Measurements from ENCODE around the gene COL8A1. TPM values are rescaled to one million over a fixed set of nuclear protein-coding genes. Genes with fewer than 3 reads are reported as not detected.

COL8A1 gene
- total RNA-seq, 1 experiment from 2014 or later: 0.87 TPM

DNA sequence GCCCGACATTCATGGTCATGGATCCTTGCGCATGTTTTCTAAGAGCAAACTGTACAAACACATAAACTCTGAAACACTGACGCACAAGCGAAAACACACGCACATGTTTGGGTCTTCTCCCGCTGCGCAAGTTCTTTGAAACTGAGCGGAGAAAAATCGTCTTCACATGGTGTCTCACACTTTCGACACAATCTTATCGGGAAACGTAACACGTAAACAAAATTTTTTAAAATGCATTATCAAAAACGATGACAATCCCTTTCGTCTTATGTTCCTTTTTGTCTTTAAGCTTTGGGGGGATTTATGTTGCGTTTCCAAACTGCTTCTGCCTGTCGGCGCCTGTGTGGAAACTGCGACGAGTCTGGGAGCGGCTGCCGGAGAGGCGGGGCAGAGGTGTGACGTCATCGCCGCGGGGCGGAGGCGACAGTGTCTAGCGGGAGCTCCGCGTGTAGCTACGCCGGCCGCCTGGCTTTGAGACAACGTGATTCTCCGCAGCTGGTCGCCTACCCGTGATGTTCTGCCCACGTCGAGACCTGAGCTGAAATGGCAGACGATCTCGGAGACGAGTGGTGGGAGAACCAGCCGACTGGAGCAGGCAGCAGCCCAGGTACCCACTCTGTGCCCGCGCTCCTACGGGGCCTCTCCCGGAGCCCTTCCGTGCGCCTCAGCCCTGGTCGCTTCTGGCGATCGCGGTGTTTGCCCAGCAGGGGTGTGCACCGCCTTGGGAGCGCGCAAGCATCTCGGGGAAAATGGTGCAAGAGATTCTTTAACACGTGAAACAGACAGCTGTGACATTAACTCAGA is 179.2 kb downstream of the COL8A1 start, which contains the start of gene CMSS1:
CMSS1 (plus strand) TSS at position 426 of the 804 bp plus-strand sequence.
- ATAC-seq: peak; percentile 94
- H3K4me1 Mint-ChIP-seq: peaks cover 18% of the 10 kb centered on the region
- POLR2A ChIA-PET: interaction anchor here (1.0 kb wide), 1 partner anchor 443 kb away, joined by 3 read pairs; the partner anchor contains the start of gene TBC1D23
- TF ChIP-seq, protein P1, sequence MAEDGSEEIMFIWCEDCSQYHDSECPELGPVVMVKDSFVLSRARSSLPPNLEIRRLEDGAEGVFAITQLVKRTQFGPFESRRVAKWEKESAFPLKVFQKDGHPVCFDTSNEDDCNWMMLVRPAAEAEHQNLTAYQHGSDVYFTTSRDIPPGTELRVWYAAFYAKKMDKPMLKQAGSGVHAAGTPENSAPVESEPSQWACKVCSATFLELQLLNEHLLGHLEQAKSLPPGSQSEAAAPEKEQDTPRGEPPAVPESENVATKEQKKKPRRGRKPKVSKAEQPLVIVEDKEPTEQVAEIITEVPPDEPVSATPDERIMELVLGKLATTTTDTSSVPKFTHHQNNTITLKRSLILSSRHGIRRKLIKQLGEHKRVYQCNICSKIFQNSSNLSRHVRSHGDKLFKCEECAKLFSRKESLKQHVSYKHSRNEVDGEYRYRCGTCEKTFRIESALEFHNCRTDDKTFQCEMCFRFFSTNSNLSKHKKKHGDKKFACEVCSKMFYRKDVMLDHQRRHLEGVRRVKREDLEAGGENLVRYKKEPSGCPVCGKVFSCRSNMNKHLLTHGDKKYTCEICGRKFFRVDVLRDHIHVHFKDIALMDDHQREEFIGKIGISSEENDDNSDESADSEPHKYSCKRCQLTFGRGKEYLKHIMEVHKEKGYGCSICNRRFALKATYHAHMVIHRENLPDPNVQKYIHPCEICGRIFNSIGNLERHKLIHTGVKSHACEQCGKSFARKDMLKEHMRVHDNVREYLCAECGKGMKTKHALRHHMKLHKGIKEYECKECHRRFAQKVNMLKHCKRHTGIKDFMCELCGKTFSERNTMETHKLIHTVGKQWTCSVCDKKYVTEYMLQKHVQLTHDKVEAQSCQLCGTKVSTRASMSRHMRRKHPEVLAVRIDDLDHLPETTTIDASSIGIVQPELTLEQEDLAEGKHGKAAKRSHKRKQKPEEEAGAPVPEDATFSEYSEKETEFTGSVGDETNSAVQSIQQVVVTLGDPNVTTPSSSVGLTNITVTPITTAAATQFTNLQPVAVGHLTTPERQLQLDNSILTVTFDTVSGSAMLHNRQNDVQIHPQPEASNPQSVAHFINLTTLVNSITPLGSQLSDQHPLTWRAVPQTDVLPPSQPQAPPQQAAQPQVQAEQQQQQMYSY (CRISPR knock-in tag; IDR thresholded peaks at IDR 0.05): no peak
- no peak for TF ChIP-seq HMGA2 (CRISPR knock-in tag; IDR thresholded peaks at IDR 0.05)
- no peak for TF ChIP-seq JAZF1 (CRISPR knock-in tag; IDR thresholded peaks at IDR 0.05)
- no peak for TF ChIP-seq SMAD4 (CRISPR knock-in tag; IDR thresholded peaks at IDR 0.05)
- no peak for TF ChIP-seq ATF3 (CRISPR knock-in tag; conservative IDR thresholded peaks at IDR 0.05)
- TF ChIP-seq JUN (CRISPR knock-in tag; IDR thresholded peaks at IDR 0.05): 0 out of 2 replicates have a peak, but pooled peaks have one; percentile 26
- no peak for TF ChIP-seq TP53 (CRISPR knock-in tag; IDR thresholded peaks at IDR 0.05)
- no peak for TF ChIP-seq CREB1 (CRISPR knock-in tag; IDR thresholded peaks at IDR 0.05)
- no peak for TF ChIP-seq GRHL2 (CRISPR knock-in tag; IDR thresholded peaks at IDR 0.05; ENCODE audit: insufficient replicate concordance, severe bottlenecking)
- no peak for TF ChIP-seq ZNF671 (CRISPR knock-in tag; IDR thresholded peaks at IDR 0.05)
- TF ChIP-seq ETV6 (CRISPR knock-in tag; IDR thresholded peaks at IDR 0.05): no peak
- TF ChIP-seq, protein P2, sequence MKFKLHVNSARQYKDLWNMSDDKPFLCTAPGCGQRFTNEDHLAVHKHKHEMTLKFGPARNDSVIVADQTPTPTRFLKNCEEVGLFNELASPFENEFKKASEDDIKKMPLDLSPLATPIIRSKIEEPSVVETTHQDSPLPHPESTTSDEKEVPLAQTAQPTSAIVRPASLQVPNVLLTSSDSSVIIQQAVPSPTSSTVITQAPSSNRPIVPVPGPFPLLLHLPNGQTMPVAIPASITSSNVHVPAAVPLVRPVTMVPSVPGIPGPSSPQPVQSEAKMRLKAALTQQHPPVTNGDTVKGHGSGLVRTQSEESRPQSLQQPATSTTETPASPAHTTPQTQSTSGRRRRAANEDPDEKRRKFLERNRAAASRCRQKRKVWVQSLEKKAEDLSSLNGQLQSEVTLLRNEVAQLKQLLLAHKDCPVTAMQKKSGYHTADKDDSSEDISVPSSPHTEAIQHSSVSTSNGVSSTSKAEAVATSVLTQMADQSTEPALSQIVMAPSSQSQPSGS (CRISPR knock-in tag; IDR thresholded peaks at IDR 0.05; ENCODE audit: borderline replicate concordance, low read depth): no peak
- TF ChIP-seq, protein P3, sequence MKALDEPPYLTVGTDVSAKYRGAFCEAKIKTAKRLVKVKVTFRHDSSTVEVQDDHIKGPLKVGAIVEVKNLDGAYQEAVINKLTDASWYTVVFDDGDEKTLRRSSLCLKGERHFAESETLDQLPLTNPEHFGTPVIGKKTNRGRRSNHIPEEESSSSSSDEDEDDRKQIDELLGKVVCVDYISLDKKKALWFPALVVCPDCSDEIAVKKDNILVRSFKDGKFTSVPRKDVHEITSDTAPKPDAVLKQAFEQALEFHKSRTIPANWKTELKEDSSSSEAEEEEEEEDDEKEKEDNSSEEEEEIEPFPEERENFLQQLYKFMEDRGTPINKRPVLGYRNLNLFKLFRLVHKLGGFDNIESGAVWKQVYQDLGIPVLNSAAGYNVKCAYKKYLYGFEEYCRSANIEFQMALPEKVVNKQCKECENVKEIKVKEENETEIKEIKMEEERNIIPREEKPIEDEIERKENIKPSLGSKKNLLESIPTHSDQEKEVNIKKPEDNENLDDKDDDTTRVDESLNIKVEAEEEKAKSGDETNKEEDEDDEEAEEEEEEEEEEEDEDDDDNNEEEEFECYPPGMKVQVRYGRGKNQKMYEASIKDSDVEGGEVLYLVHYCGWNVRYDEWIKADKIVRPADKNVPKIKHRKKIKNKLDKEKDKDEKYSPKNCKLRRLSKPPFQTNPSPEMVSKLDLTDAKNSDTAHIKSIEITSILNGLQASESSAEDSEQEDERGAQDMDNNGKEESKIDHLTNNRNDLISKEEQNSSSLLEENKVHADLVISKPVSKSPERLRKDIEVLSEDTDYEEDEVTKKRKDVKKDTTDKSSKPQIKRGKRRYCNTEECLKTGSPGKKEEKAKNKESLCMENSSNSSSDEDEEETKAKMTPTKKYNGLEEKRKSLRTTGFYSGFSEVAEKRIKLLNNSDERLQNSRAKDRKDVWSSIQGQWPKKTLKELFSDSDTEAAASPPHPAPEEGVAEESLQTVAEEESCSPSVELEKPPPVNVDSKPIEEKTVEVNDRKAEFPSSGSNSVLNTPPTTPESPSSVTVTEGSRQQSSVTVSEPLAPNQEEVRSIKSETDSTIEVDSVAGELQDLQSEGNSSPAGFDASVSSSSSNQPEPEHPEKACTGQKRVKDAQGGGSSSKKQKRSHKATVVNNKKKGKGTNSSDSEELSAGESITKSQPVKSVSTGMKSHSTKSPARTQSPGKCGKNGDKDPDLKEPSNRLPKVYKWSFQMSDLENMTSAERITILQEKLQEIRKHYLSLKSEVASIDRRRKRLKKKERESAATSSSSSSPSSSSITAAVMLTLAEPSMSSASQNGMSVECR (CRISPR knock-in tag; IDR thresholded peaks at IDR 0.05; ENCODE audit: borderline replicate concordance): peak; percentile 86; the same call in 1 of the 2 replicates
- no peak for TF ChIP-seq FOXJ3 (CRISPR knock-in tag; IDR thresholded peaks at IDR 0.05; ENCODE audit: borderline replicate concordance)
- no peak for TF ChIP-seq NFYB (CRISPR knock-in tag; conservative IDR thresholded peaks at IDR 0.05; ENCODE audit: low read depth)
- TF ChIP-seq, protein P4, sequence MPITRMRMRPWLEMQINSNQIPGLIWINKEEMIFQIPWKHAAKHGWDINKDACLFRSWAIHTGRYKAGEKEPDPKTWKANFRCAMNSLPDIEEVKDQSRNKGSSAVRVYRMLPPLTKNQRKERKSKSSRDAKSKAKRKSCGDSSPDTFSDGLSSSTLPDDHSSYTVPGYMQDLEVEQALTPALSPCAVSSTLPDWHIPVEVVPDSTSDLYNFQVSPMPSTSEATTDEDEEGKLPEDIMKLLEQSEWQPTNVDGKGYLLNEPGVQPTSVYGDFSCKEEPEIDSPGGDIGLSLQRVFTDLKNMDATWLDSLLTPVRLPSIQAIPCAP (CRISPR knock-in tag; IDR thresholded peaks at IDR 0.05): no peak
- TF ChIP-seq ZNF532 (CRISPR knock-in tag; IDR thresholded peaks at IDR 0.05; ENCODE audit: borderline replicate concordance): peak; percentile 27; the same call in 1 of the 2 replicates
- no peak for TF ChIP-seq NFATC4 (CRISPR knock-in tag; IDR thresholded peaks at IDR 0.05)
- TF ChIP-seq ZNF219 (CRISPR knock-in tag; IDR thresholded peaks at IDR 0.05; ENCODE audit: borderline replicate concordance): peak; percentile 78; the same call in 1 of the 2 replicates
- TF ChIP-seq SP1 (CRISPR knock-in tag; conservative IDR thresholded peaks at IDR 0.05): peak; percentile 92
- no peak for TF ChIP-seq PRRX2 (CRISPR knock-in tag; IDR thresholded peaks at IDR 0.05)

More for the DNA sequence above, 179.2 kb downstream of the COL8A1 start, which contains the start of gene CMSS1:
- H3K27ac Mint-ChIP-seq: peak within 1 kb of the TSS; percentile 95
- H3K27me3 Mint-ChIP-seq (ENCODE audit: low read depth): no peaks in the 10 kb centered on the region
- H3K4me3 Mint-ChIP-seq: peak within 1 kb of the TSS; percentile 83
- peak; percentile 94 for DNase-seq (ENCODE audit: low spot score)
- no peaks in the 10 kb centered on the region for H3K9me3 Mint-ChIP-seq
- CTCF ChIA-PET: interaction anchor here (1.0 to 1.8 kb wide), 5 partner anchors 9 to 443 kb away, joined by 3 to 9 read pairs (median 7); partner anchors contain the start of gene TBC1D23
- H3K36me3 Mint-ChIP-seq: 0 out of 2 replicates have a peak, but pooled peaks cover 3% of the 10 kb centered on the region

All from WTC11 (cell line).